PC-3 (cell line): ENCODE results near the gene CACNA1C.

Source experiments
- CTCF ChIP-seq: fragments of 300-600 bp; sonication (generic); conservative IDR thresholded peaks from 2 replicates; pipeline ENCODE4 v1.5.1; 2017; ENCODE audit warnings: antibody characterized with exemption, low read depth, mild to moderate bottlenecking, low read length
- EZH2phosphoT487 ChIP-seq: fragments of 300-600 bp; sonication (generic); IDR thresholded peaks from 2 replicates; pipeline ENCODE4 v1.6.1; 2018; ENCODE audit warnings: mild to moderate bottlenecking, antibody characterized with exemption, low read length, borderline replicate concordance

- TF ChIP-seq CTCF (no peak), EZH2phosphoT487 (no peak)
These were observed 402.6 kb downstream of the CACNA1C start for GRCh38 chr12:2455410-2455809.
